KOPT-K1 (cell line): ENCODE measurements around the gene CDYL.

Source experiments
- H3K27ac ChIP-seq: fragments of 200-600 bp; sonication (generic); 2 replicates; pipeline ENCODE4 v1.5.1; 2016; ENCODE audit warnings: antibody characterized with exemption, mild to moderate bottlenecking, low read depth, low read length; ENCODE audit not compliant: poor library complexity, severe bottlenecking
- H3K36me3 ChIP-seq: fragments of 200-600 bp; sonication (generic); 2 replicates; pipeline ENCODE4 v1.5.1; 2017; ENCODE audit warnings: antibody characterized with exemption, mild to moderate bottlenecking, low read length, moderate library complexity; ENCODE audit not compliant: insufficient read depth
- H3K9me3 ChIP-seq: fragments of 200-600 bp; sonication (generic); 2 replicates; pipeline ENCODE4 v1.5.1; 2017; ENCODE audit warnings: antibody characterized with exemption, low read length, mild to moderate bottlenecking; ENCODE audit not compliant: insufficient read depth, poor library complexity, severe bottlenecking

Gene CDYL

GRCh38 chr6:4781967-4782575, 5.9 kb downstream of the CDYL start:
- H3K36me3 ChIP-seq, result no peaks in the 10 kb centered on the region
- H3K27ac ChIP-seq, result no peak overlapping the region
- peaks cover 33% of the 10 kb centered on the region for H3K9me3 ChIP-seq

GRCh38 chr6:4786996-4787395, 10.8 kb downstream of the CDYL start:
- H3K9me3 ChIP-seq, result peaks cover 26% of the 10 kb centered on the region
- H3K36me3 ChIP-seq, result no peaks in the 10 kb centered on the region
- H3K27ac ChIP-seq, result no peak overlapping the region

- Histone ChIP-seq H3K27ac (no peak overlapping the region), H3K36me3 (no peaks in the 10 kb centered on the region), H3K9me3 (peaks cover 17% of the 10 kb centered on the region)
These were observed 12.3 kb downstream of the CDYL start for GRCh38 chr6:4788482-4788881.

GRCh38 chr6:4788953-4789584, 12.9 kb downstream of the CDYL start:
- Histone ChIP-seq H3K27ac (no peak overlapping the region), H3K9me3 (peaks cover 11% of the 10 kb centered on the region), H3K36me3 (no peaks in the 10 kb centered on the region)

GRCh38 chr6:4790158-4790899, 14.1 kb downstream of the CDYL start:
- H3K36me3 ChIP-seq, result no peaks in the 10 kb centered on the region
- H3K27ac ChIP-seq, result no peak overlapping the region
- no peaks in the 10 kb centered on the region for H3K9me3 ChIP-seq

GRCh38 chr6:4794140-4794707, 18.0 kb downstream of the CDYL start:
- Histone ChIP-seq H3K9me3 (no peaks in the 10 kb centered on the region), H3K27ac (no peak overlapping the region), H3K36me3 (no peaks in the 10 kb centered on the region)

- no peaks in the 10 kb centered on the region for H3K36me3 ChIP-seq
- peaks cover 16% of the 10 kb centered on the region for H3K9me3 ChIP-seq
- no peak overlapping the region for H3K27ac ChIP-seq
These were observed 21.4 kb downstream of the CDYL start for GRCh38 chr6:4797587-4797986.

- H3K9me3 ChIP-seq, result peaks cover 16% of the 10 kb centered on the region
- H3K27ac ChIP-seq, result no peak overlapping the region
- H3K36me3 ChIP-seq, result no peaks in the 10 kb centered on the region
These were observed 23.7 kb downstream of the CDYL start for GRCh38 chr6:4799912-4800311.

- Histone ChIP-seq H3K27ac (no peak overlapping the region), H3K9me3 (peaks cover 16% of the 10 kb centered on the region), H3K36me3 (no peaks in the 10 kb centered on the region)
These were observed 24.5 kb downstream of the CDYL start for GRCh38 chr6:4800662-4801061.

- H3K9me3 ChIP-seq, result peaks cover 16% of the 10 kb centered on the region
- no peaks in the 10 kb centered on the region for H3K36me3 ChIP-seq
- no peak overlapping the region for H3K27ac ChIP-seq
These were observed 25.4 kb downstream of the CDYL start for GRCh38 chr6:4801491-4802110.

GRCh38 chr6:4802312-4802935, 26.2 kb downstream of the CDYL start:
- H3K27ac ChIP-seq, result no peak overlapping the region
- peaks cover 16% of the 10 kb centered on the region for H3K9me3 ChIP-seq

GRCh38 chr6:4803343-4803744, 27.1 kb downstream of the CDYL start:
- H3K9me3 ChIP-seq, result peaks cover 17% of the 10 kb centered on the region
- no peaks in the 10 kb centered on the region for H3K36me3 ChIP-seq
- H3K27ac ChIP-seq, result no peak overlapping the region

More at GRCh38 chr6:4802312-4802935, 26.2 kb downstream of the CDYL start:
- no peaks in the 10 kb centered on the region for H3K36me3 ChIP-seq

- Histone ChIP-seq H3K27ac (no peak overlapping the region), H3K36me3 (no peaks in the 10 kb centered on the region), H3K9me3 (peaks cover 24% of the 10 kb centered on the region)
These were observed 27.9 kb downstream of the CDYL start for GRCh38 chr6:4804095-4804494.

- no peaks in the 10 kb centered on the region for H3K36me3 ChIP-seq
- H3K9me3 ChIP-seq, result peaks cover 19% of the 10 kb centered on the region
- no peak overlapping the region for H3K27ac ChIP-seq
These were observed 29.5 kb downstream of the CDYL start for GRCh38 chr6:4805553-4806336.
